22Rv1 (cell line): ENCODE results near the gene CALHM3.
A peak's percentile ranks its signal among the peaks of the same experiment; 100 is the strongest.

ENCODE experiments used
- H3K27ac ChIP-seq: fragments of 450-650 bp; 2 replicates; pipeline ENCODE4 v1.5.1; 2017
- CTCF ChIP-seq: fragments of 450-650 bp; IDR thresholded peaks from 2 replicates; pipeline ENCODE4 v1.5.1; 2017; ENCODE audit warnings: mild to moderate bottlenecking
- ZFX ChIP-seq: fragments of 450-650 bp; IDR thresholded peaks from 2 replicates; pipeline ENCODE4 v1.6.1; 2017; ENCODE audit warnings: antibody characterized with exemption, borderline replicate concordance

Gene CALHM3

DNA sequence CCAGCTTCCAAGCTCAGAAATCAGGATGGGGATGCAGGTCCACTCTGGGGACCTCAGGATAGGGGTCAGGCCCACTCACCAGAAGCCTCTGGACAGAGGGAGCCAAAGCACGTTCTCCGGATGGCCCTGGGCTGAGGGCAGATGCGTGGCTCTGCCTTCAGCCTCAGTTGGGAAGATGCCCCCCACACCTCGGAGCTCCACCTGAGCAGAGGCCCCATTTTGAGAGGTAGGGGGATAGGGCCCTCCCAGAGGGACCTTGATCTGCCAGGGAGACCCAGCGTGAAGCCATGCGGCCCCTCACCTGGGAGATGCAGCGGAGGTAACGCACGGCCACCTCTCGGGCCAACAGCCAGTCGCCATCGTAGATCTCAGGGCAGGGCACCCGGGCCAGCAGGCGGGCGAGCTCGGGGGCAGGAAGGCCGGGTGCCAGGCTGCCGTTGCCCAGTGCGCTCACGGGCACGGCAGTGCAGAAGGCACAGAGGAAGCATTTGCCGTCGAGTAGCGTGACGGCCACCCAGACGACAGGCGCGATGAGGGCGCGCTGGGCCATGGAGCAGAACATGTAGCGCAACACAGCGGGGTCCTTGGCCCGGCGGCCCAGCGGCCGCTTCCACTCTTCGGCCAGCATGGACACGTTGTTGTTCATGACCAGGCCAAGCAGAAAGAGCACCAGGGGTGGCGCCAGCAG, 21.0 kb downstream of the CALHM3 start:
- no peak overlapping the region for H3K27ac ChIP-seq
- no peak for TF ChIP-seq ZFX
- TF ChIP-seq CTCF: no peak

- TF ChIP-seq ZFX (no peak), CTCF (no peak)
- peak overlapping the region; percentile 47 for H3K27ac ChIP-seq
Measured at GRCh38 chr10:103457176-103457712, 21.8 kb downstream of the CALHM3 start.

GRCh38 chr10:103456074-103456660, 22.9 kb downstream of the CALHM3 start:
- no peak overlapping the region for H3K27ac ChIP-seq
- TF ChIP-seq ZFX (no peak), CTCF (no peak)

DNA sequence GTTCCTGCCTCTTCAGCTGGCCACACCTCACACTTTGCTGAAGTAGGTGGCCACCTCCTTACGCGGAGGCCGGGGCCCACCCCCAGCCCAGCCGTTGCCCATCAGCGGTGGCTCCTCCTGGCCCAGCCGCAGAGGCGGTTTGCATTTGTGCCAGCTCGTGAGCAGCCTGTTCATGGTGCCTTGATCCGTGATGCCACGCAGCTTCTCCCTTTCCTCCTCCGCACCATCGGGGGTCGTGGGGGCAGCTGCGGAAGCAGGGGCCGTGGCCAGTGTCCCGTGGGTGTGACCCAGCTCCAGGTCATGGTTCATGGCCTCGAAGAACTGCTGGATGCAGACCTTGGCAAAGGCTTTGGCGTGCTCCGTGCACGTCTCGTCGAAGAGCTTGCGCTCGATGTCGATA, 23.8 kb downstream of the CALHM3 start:
- no peak overlapping the region for H3K27ac ChIP-seq

DNA sequence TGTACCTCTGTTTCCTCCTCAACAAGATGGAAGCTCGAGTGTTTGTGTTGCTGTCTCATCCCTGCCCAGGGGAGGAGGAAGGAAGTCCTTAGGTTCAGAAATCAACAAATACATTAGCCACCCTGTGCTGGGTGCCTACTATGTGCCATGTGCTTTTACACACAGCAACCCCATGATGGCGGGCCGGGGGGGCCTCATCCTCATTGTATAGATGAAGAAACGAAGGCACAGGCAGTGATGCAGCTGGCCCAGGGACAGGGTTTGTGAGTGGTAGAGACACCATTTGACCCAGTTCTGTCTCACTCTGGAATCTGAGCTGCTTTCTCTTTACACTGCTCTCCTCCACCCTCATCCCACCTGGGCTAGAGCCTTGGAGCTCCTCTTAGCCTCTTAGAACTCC, 25.0 kb downstream of the CALHM3 start:
- H3K27ac ChIP-seq: no peak overlapping the region
- TF ChIP-seq CTCF (no peak), ZFX (no peak)

More for the DNA sequence above, 23.8 kb downstream of the CALHM3 start:
- TF ChIP-seq CTCF: no peak
- no peak for TF ChIP-seq ZFX

GRCh38 chr10:103452506-103453230, 26.4 kb downstream of the CALHM3 start:
- H3K27ac ChIP-seq: peak overlapping the region; percentile 91
- TF ChIP-seq CTCF (no peak), ZFX (no peak)
